Panc1 (cell line): Measurements from ENCODE around the gene KIDINS220. TPM values are rescaled to one million over a fixed set of nuclear protein-coding genes. Genes with fewer than 3 reads are reported as not detected.

Experiments
- ATAC-seq: fragments of 200-7000 bp; cut with Tn5 transposase; 2 replicates; pipeline ENCODE4 v1.9.1; 2020; ENCODE audit warnings: mild to moderate bottlenecking, moderate library complexity
- BruUV-seq: library from RNA; stranded (reverse); fragments of 400-500 nt; replicated peaks from 2 replicates; lab custom pipeline; 2021; lab: Mats Ljungman, UMichigan
- CTCF ChIA-PET: fragments of 300-600 bp; sonication (Branson Sonifier 250); formaldehyde crosslinking; loops from one replicate; lab custom pipeline; 2022; ENCODE audit warnings: antibody characterized with exemption; lab: Charles Lee
- POLR2A ChIA-PET: fragments of 300-600 bp; sonication (Branson Sonifier 250); formaldehyde crosslinking; loops from one replicate; lab custom pipeline; 2022; ENCODE audit warnings: antibody characterized with exemption; lab: Charles Lee
- DNase-seq: peaks from one replicate; pipeline ENCODE4 v3.0.0-alpha.2; 2010; ENCODE audit warnings: low read depth, low spot score
- H3K27ac ChIP-seq: 2 replicates; pipeline ENCODE4 v1.5.1; 2011; ENCODE audit warnings: mild to moderate bottlenecking, low read length, inconsistent platforms
- H3K27me3 ChIP-seq: fragments of 200-500 bp; sonication (Bioruptor generic); 2 replicates; pipeline ENCODE4 v1.6.0; 2014; ENCODE audit warnings: low read length, inconsistent platforms; ENCODE audit not compliant: control insufficient read depth, insufficient read depth
- H3K36me3 ChIP-seq: fragments of 200-500 bp; sonication (Bioruptor generic); 2 replicates; pipeline ENCODE4 v1.5.1; 2014; ENCODE audit warnings: inconsistent platforms, mild to moderate bottlenecking, low read length, moderate library complexity; ENCODE audit not compliant: control insufficient read depth, insufficient read depth
- H3K4me1 ChIP-seq: 2 replicates; pipeline ENCODE4 v1.5.1; 2011; ENCODE audit warnings: inconsistent platforms, mild to moderate bottlenecking, low read length, moderate library complexity; ENCODE audit not compliant: control insufficient read depth, insufficient read depth
- H3K4me3 ChIP-seq, 2 experiments: 2 replicates each; pipeline ENCODE4 v1.5.1; 2011 to 2012; ENCODE audit warnings: low read depth in 2 of 2, low read length in 2 of 2, mild to moderate bottlenecking in 2 of 2, inconsistent platforms in 1 of 2, moderate library complexity in 1 of 2
- H3K9me3 ChIP-seq: fragments of 200-500 bp; sonication (Bioruptor generic); 2 replicates; pipeline ENCODE4 v1.5.1; 2014; ENCODE audit warnings: low read depth, mild to moderate bottlenecking, inconsistent platforms, low read length, moderate library complexity; ENCODE audit not compliant: control insufficient read depth, insufficient read depth
- CTCF ChIP-seq: fragments of 450-650 bp; IDR thresholded peaks from 2 replicates; pipeline ENCODE4 v1.5.1; 2017; ENCODE audit warnings: mild to moderate bottlenecking
- POLR2AphosphoS5 ChIP-seq: IDR thresholded peaks from 2 replicates; pipeline ENCODE4 v1.6.1; 2012; ENCODE audit warnings: mild to moderate bottlenecking, low read depth, low read length, moderate library complexity
- REST ChIP-seq, 2 experiments: IDR thresholded peaks; 2 replicates each; pipeline ENCODE4 v1.6.1; 2011 to 2012; ENCODE audit warnings: low read depth in 2 of 2, control low read depth in 1 of 2, low read length in 1 of 2, mild to moderate bottlenecking in 1 of 2, moderate library complexity in 1 of 2; ENCODE audit not compliant: insufficient read depth in 1 of 2
- SIN3A ChIP-seq: IDR thresholded peaks from 2 replicates; pipeline ENCODE4 v1.6.1; 2012; ENCODE audit warnings: low read depth, mild to moderate bottlenecking, low read length, moderate library complexity, borderline replicate concordance; ENCODE audit not compliant: insufficient read depth
- TCF7L2 ChIP-seq: IDR thresholded peaks from 2 replicates; pipeline ENCODE4 v1.6.1; 2011; ENCODE audit warnings: mild to moderate bottlenecking, low read depth, low read length, inconsistent platforms
- in situ Hi-C: cut with HindIII; loops from 2 replicates; pipeline ENCODE4 v1.10.0; 2016; ENCODE audit warnings: low sequenced_read_pairs, low pct_unique_long_range_greater_than_20kb
- intact Hi-C: fragments of 100-400 bp; cut with micrococcal nuclease; formaldehyde crosslinking; loops from one replicate; pipeline ENCODE4 v1.10.0; 2022; ENCODE audit not compliant: unreplicated experiment
- total RNA-seq: library from RNA; stranded (reverse); gene quantifications from one replicate; pipeline ENCODE4 v1.2.1, GENCODE V29; 2021; ENCODE audit not compliant: unreplicated experiment

The KIDINS220 gene
- total RNA-seq, 1 experiment from 2014 or later, result 39.3 TPM

GRCh38 chr2:8728305-8729015 is 109.0 kb downstream of the KIDINS220 start:
- CTCF ChIA-PET, result no interaction called here
- no peak for ATAC-seq
- no peak for DNase-seq
- TF ChIP-seq POLR2AphosphoS5 (no peak), SIN3A (no peak), TCF7L2 (no peak), REST (IDR thresholded peaks at IDR 0.05; ENCODE audit: insufficient read depth in 1 of 2, low read depth in 2 of 2, low read length in 1 of 2) (no peak), CTCF (no peak)
- intact Hi-C loops, result no loop called here
- H3K4me1 ChIP-seq, result no peaks in the 10 kb centered on the region
- no peaks in the 10 kb centered on the region for H3K27me3 ChIP-seq
- in situ Hi-C loops, result no loop called here
- BruUV-seq, result no TSS peak
- H3K4me3 ChIP-seq, result no peak overlapping the region
- H3K9me3 ChIP-seq, result no peaks in the 10 kb centered on the region
- H3K36me3 ChIP-seq, result peaks cover 2% of the 10 kb centered on the region
- POLR2A ChIA-PET, result no interaction called here
- no peak overlapping the region for H3K27ac ChIP-seq

- TF ChIP-seq TCF7L2, result no peak
- TF ChIP-seq REST (IDR thresholded peaks at IDR 0.05; ENCODE audit: insufficient read depth in 1 of 2, low read depth in 2 of 2, low read length in 1 of 2), result no peak
- no peak for TF ChIP-seq CTCF
- no peak for TF ChIP-seq POLR2AphosphoS5
- no peak for TF ChIP-seq SIN3A
- in situ Hi-C loops, result no loop called here
- no peak for ATAC-seq
- CTCF ChIA-PET, result no interaction called here
- BruUV-seq, result no TSS peak
- H3K9me3 ChIP-seq, result no peaks in the 10 kb centered on the region
- no peaks in the 10 kb centered on the region for H3K27me3 ChIP-seq
- DNase-seq, result no peak
- no peaks in the 10 kb centered on the region for H3K36me3 ChIP-seq
- no peaks in the 10 kb centered on the region for H3K4me1 ChIP-seq
- intact Hi-C loops, result no loop called here
- H3K27ac ChIP-seq, result no peak overlapping the region
- POLR2A ChIA-PET, result no interaction called here
- no peak overlapping the region for H3K4me3 ChIP-seq
Measured at GRCh38 chr2:8725838-8726237, 111.6 kb downstream of the KIDINS220 start.
